OCI-LY1 (cell line): ENCODE results near the gene OR51D1.

Source experiments
- EZH2 ChIP-seq: fragments of 200-600 bp; sonication (generic), shearing (Covaris generic); IDR thresholded peaks from 2 replicates; pipeline ENCODE4 v1.8.0; 2017; ENCODE audit warnings: borderline replicate concordance, mixed run types, mild to moderate bottlenecking, antibody characterized with exemption, low read length, moderate library complexity, mixed read lengths
- TF ChIP-seq, protein P1 (sequence below): fragments of 200-600 bp; sonication (generic), shearing (Covaris generic); IDR thresholded peaks from 2 replicates; pipeline ENCODE4 v1.5.1; 2017; ENCODE audit warnings: mild to moderate bottlenecking, antibody characterized with exemption, low read length, moderate library complexity, mixed read lengths

DNA sequence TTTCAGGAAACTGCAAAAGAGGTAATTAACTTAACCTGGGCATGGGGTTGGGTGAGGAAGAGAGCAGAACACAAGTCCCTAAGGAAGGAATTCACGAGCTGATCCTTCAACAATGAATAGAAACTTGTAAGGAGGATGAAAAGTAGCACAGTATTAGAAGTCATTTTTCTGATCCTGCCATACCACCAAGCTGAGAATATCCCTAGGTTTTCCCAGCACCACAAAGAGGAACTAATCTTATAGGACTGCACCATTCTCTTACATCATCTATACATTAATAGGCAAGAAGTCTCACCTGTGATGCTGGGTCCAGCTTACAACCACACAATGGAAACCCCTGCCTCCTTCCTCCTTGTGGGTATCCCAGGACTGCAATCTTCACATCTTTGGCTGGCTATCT, 43.5 kb upstream of the OR51D1 start, which contains the start of gene OR52I1:
- no peak for TF ChIP-seq EZH2
- TF ChIP-seq, protein P1, sequence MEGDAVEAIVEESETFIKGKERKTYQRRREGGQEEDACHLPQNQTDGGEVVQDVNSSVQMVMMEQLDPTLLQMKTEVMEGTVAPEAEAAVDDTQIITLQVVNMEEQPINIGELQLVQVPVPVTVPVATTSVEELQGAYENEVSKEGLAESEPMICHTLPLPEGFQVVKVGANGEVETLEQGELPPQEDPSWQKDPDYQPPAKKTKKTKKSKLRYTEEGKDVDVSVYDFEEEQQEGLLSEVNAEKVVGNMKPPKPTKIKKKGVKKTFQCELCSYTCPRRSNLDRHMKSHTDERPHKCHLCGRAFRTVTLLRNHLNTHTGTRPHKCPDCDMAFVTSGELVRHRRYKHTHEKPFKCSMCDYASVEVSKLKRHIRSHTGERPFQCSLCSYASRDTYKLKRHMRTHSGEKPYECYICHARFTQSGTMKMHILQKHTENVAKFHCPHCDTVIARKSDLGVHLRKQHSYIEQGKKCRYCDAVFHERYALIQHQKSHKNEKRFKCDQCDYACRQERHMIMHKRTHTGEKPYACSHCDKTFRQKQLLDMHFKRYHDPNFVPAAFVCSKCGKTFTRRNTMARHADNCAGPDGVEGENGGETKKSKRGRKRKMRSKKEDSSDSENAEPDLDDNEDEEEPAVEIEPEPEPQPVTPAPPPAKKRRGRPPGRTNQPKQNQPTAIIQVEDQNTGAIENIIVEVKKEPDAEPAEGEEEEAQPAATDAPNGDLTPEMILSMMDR, result no peak
